ENCODE data around the gene MYBPC2.

Gene MYBPC2

DNA sequence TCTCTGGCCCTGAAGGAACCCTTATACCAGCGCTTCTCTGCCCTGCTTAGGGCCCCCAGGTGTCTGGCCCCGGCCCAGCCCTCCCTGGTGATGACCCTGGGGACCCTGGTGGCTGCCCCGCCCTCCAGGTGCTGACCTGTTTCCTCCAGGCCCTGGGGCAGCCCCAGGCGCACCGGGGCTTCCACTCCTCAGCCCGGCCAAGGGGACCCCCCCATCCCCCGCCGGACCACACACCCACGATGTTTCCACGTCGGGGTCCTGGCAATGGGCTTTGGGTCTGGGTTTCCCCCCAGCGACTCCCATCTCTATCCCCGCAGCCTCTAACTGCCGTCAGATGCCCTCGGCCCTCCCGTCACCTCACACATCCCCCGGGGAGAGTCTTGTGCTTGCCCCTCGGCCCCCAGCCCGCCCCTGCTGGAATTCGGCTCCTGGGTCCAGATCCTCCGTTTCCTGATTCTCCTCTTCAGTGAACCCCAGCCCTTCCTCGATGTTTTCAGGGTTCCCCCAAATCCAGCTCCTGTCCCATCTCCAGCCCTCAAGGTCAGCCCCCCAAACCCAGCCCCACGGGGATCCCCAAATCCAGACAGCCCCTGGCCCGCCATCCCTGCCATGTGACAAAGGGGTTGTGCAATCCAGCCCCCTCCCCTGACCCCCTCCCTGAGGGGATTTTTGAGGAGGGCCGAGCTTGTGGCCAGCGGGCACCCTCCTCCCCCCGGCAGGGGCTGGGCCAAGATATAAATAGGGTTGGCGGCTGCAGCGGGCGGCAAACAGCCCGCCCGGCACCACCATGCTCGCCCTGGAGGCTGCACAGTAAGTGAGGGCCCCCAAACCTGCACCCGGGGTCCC lies 14.3 kb upstream of the MYBPC2 start, which contains the start of gene SPIB:
Gene SPIB (plus strand): TSS at position 763 of the 846 bp plus-strand sequence. CDS start 25 bp downstream, at position 788.
- TF ChIP-seq CTCF (IDR thresholded peaks at IDR 0.05; ENCODE audit: low read length) (no peak), EZH2 (IDR thresholded peaks at IDR 0.05; ENCODE audit: borderline replicate concordance, low read length) (no peak)
- Histone ChIP-seq H3K9me3 (ENCODE audit: low read length) (no peaks in the 10 kb centered on the region), H3K27ac (ENCODE audit: low read depth, low read length, poor library complexity, severe bottlenecking) (peak within 1 kb of the TSS; percentile 95), H2AFZ (ENCODE audit: low read length) (no peak within 1 kb of the TSS), H4K20me1 (ENCODE audit: insufficient read depth, low read length) (no peaks in the 10 kb centered on the region), H3K4me2 (ENCODE audit: low read length) (peak within 1 kb of the TSS; percentile 78), H3K27me3 (ENCODE audit: insufficient read depth, low read length) (no peaks in the 10 kb centered on the region), H3K4me1 (ENCODE audit: insufficient read depth, low read length, severe bottlenecking) (peaks cover 63% of the 10 kb centered on the region), H3K79me2 (ENCODE audit: insufficient read depth, low read length) (peaks cover 10% of the 10 kb centered on the region), H3K4me3 (ENCODE audit: low read depth, low read length, poor library complexity, severe bottlenecking) (peak within 1 kb of the TSS; percentile 85), H3K9me2 (ENCODE audit: low read depth, low read length) (no peaks in the 10 kb centered on the region), H3K9ac (ENCODE audit: low read length) (peak within 1 kb of the TSS; percentile 95), H3F3A (ENCODE audit: insufficient read depth, low read length) (no peaks in the 10 kb centered on the region; the same call in 1 of the 2 replicates), H3K36me3 (ENCODE audit: insufficient read depth, low read length) (peaks cover 53% of the 10 kb centered on the region)

DNA sequence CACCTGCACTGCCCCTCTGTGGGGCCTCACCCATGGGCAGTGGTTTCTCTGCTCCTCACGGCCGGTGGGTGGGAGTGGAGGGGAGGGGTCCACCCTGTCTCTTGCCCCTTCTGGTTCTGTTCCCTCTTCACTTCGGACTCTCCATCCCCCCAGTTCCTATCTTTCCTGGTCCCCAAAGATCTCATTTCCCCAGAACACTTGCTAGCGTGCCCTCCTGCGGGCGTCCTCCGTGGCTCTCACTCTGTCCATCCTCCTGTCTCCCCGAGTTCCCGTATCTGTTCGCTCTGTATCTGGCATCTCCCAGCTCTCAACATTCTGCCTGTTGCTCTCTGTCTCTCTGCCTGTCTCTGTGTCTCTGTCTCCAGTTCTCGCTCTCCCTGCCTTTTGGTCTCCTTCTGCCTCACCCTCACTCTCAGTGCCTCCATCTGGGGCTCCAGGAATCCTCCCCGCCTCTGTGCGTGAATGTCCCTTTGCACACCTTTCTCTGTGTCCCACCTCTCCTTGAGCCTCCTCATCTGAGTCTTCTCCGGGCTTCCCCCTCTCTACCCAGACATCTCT lies 13.6 kb upstream of the MYBPC2 start:
- TF ChIP-seq EZH2 (IDR thresholded peaks at IDR 0.05; ENCODE audit: borderline replicate concordance, low read length) (no peak), CTCF (IDR thresholded peaks at IDR 0.05; ENCODE audit: low read length) (no peak)
- Histone ChIP-seq H3F3A (ENCODE audit: insufficient read depth, low read length) (no peaks in the 10 kb centered on the region; the same call in 1 of the 2 replicates), H3K79me2 (ENCODE audit: insufficient read depth, low read length) (peaks cover 10% of the 10 kb centered on the region), H2AFZ (ENCODE audit: low read length) (no peak overlapping the region), H3K27me3 (ENCODE audit: insufficient read depth, low read length) (no peaks in the 10 kb centered on the region), H3K9me3 (ENCODE audit: low read length) (no peaks in the 10 kb centered on the region), H3K9me2 (ENCODE audit: low read depth, low read length) (no peaks in the 10 kb centered on the region), H3K36me3 (ENCODE audit: insufficient read depth, low read length) (peaks cover 53% of the 10 kb centered on the region), H3K4me2 (ENCODE audit: low read length) (peak overlapping the region; percentile 78), H4K20me1 (ENCODE audit: insufficient read depth, low read length) (no peaks in the 10 kb centered on the region), H3K4me3 (ENCODE audit: low read depth, low read length, poor library complexity, severe bottlenecking) (peak overlapping the region; percentile 85), H3K4me1 (ENCODE audit: insufficient read depth, low read length, severe bottlenecking) (peaks cover 63% of the 10 kb centered on the region), H3K27ac (ENCODE audit: low read depth, low read length, poor library complexity, severe bottlenecking) (peak overlapping the region; percentile 95), H3K9ac (ENCODE audit: low read length) (peak overlapping the region; percentile 95)

DNA sequence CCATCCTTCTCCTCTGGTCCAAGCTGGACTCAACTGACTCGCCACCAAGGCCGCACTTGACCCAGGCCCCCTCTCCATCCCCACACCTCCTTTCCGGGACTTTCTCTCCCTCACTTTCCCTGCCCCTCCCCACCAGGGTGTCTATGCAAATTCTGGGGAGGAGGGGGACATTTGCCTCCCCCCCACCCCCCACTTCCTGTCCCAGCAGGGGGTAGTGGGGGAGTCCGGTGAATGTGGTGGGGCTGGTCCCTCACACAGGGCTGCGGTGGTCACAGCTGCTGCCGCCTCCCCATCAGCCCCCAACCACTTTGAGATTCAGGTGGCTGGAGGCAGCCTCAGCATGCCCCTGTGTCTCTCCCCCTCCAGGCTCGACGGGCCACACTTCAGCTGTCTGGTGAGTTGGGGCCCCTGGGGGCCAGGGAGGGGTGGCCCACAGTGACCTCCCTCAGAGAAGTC lies 13.1 kb upstream of the MYBPC2 start:
- Histone ChIP-seq H3K4me2 (ENCODE audit: low read length) (peak overlapping the region; percentile 78), H3K79me2 (ENCODE audit: insufficient read depth, low read length) (peaks cover 10% of the 10 kb centered on the region), H3K36me3 (ENCODE audit: insufficient read depth, low read length) (peaks cover 52% of the 10 kb centered on the region), H3K27me3 (ENCODE audit: insufficient read depth, low read length) (no peaks in the 10 kb centered on the region), H4K20me1 (ENCODE audit: insufficient read depth, low read length) (no peaks in the 10 kb centered on the region), H2AFZ (ENCODE audit: low read length) (no peak overlapping the region), H3F3A (ENCODE audit: insufficient read depth, low read length) (no peaks in the 10 kb centered on the region; the same call in 1 of the 2 replicates), H3K4me3 (ENCODE audit: low read depth, low read length, poor library complexity, severe bottlenecking) (peak overlapping the region; percentile 85), H3K27ac (ENCODE audit: low read depth, low read length, poor library complexity, severe bottlenecking) (peak overlapping the region; percentile 95), H3K4me1 (ENCODE audit: insufficient read depth, low read length, severe bottlenecking) (peaks cover 60% of the 10 kb centered on the region), H3K9me2 (ENCODE audit: low read depth, low read length) (no peaks in the 10 kb centered on the region), H3K9ac (ENCODE audit: low read length) (peak overlapping the region; percentile 95), H3K9me3 (ENCODE audit: low read length) (no peaks in the 10 kb centered on the region)
- no peak for TF ChIP-seq CTCF (IDR thresholded peaks at IDR 0.05; ENCODE audit: low read length)
- TF ChIP-seq EZH2 (IDR thresholded peaks at IDR 0.05; ENCODE audit: borderline replicate concordance, low read length): no peak

All from OCI-LY1 (cell line).